Fibroblast of pulmonary artery (primary cell): ENCODE results near the gene CYP1B1.
"Not testable (repeated sequence)": the region's sequence is repeated elsewhere in the genome, so short reads cannot be mapped to it uniquely, and the experiment has no call there.

ENCODE experiments used
- DNase-seq: peaks from one replicate; pipeline ENCODE4 v3.0.0-alpha.2; 2010; ENCODE audit warnings: low read depth
- H3K4me3 ChIP-seq: replicated peaks from 2 replicates; pipeline ENCODE4 v1.5.1; 2011; ENCODE audit warnings: low read depth, mild to moderate bottlenecking, control low read depth, low read length, moderate library complexity
- TF ChIP-seq, protein P1 (sequence below): IDR thresholded peaks from 2 replicates; pipeline ENCODE4 v1.5.1; 2011; ENCODE audit warnings: mild to moderate bottlenecking, control low read depth, low read length, inconsistent platforms; ENCODE audit errors: missing control alignments

The CYP1B1 gene

GRCh38 chr2:38028829-38029228 is 47.1 kb downstream of the CYP1B1 start:
- TF ChIP-seq, protein P1, sequence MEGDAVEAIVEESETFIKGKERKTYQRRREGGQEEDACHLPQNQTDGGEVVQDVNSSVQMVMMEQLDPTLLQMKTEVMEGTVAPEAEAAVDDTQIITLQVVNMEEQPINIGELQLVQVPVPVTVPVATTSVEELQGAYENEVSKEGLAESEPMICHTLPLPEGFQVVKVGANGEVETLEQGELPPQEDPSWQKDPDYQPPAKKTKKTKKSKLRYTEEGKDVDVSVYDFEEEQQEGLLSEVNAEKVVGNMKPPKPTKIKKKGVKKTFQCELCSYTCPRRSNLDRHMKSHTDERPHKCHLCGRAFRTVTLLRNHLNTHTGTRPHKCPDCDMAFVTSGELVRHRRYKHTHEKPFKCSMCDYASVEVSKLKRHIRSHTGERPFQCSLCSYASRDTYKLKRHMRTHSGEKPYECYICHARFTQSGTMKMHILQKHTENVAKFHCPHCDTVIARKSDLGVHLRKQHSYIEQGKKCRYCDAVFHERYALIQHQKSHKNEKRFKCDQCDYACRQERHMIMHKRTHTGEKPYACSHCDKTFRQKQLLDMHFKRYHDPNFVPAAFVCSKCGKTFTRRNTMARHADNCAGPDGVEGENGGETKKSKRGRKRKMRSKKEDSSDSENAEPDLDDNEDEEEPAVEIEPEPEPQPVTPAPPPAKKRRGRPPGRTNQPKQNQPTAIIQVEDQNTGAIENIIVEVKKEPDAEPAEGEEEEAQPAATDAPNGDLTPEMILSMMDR: no peak
- no peak for DNase-seq
- no peak overlapping the region for H3K4me3 ChIP-seq

GRCh38 chr2:38026846-38027245 is 49.1 kb downstream of the CYP1B1 start:
- TF ChIP-seq, protein P1: no peak
- no peak for DNase-seq
- no peak overlapping the region for H3K4me3 ChIP-seq

GRCh38 chr2:38021589-38021988 is 54.4 kb downstream of the CYP1B1 start:
- no peak overlapping the region for H3K4me3 ChIP-seq
- TF ChIP-seq, protein P1: no peak
- DNase-seq: no peak

- not testable (repeated sequence) for H3K4me3 ChIP-seq, DNase-seq
Observed at GRCh38 chr2:38020359-38021069, 55.4 kb downstream of the CYP1B1 start.

DNA sequence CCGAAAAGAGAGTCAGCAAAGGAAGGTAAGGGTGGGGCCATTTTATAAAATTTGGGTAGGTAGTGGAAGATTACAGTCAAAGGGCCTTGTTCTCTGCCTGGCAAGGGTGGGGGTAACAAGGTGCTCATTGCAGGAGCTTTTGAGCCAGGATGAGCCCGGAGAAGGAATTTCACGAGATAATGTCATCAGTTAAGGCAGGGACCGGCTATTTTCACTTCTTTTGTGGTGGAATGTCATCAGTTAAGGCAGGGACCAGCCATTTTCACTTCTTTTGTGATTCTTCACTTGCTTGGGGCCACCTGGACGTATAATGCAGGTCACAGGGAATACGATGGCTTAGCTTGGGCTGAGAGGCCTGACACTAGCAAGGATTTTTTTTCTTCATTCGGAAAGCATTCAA is 58.1 kb downstream of the CYP1B1 start:
- no peak for DNase-seq
- TF ChIP-seq, protein P1: no peak
- no peak overlapping the region for H3K4me3 ChIP-seq
